Progenitor cell of endocrine pancreas (in vitro differentiated cells): ENCODE results near the gene BCL2. TPM values are rescaled to one million over a fixed set of nuclear protein-coding genes. Genes with fewer than 3 reads are reported as not detected.

Experiments
- DNase-seq: peaks from one replicate; pipeline ENCODE4 v3.0.0; 2021; ENCODE audit warnings: low spot score; ENCODE audit not compliant: unreplicated experiment
- H3K27ac Mint-ChIP-seq: 2 replicates; pipeline ENCODE4 v1.8.0; 2021; ENCODE audit warnings: mild to moderate bottlenecking, moderate library complexity, mixed read lengths
- H3K27me3 Mint-ChIP-seq: 2 replicates; pipeline ENCODE4 v1.8.0; 2021; ENCODE audit warnings: mixed read lengths
- H3K36me3 Mint-ChIP-seq: 2 replicates; pipeline ENCODE4 v1.8.0; 2022; ENCODE audit warnings: mixed read lengths; ENCODE audit not compliant: insufficient read depth
- H3K4me1 Mint-ChIP-seq: 2 replicates; pipeline ENCODE4 v1.8.0; 2021; ENCODE audit warnings: low read depth, mixed read lengths
- H3K4me3 Mint-ChIP-seq: 2 replicates; pipeline ENCODE4 v1.8.0; 2021; ENCODE audit warnings: low read depth, mild to moderate bottlenecking, moderate library complexity, mixed read lengths
- H3K9me3 Mint-ChIP-seq: 2 replicates; pipeline ENCODE4 v1.8.0; 2021; ENCODE audit warnings: low read depth, mixed read lengths
- CTCF ChIP-seq: fragments of 200-600 bp; sonication (generic); IDR thresholded peaks from one replicate; pipeline ENCODE4 v1.5.0; 2021; ENCODE audit warnings: antibody characterized with exemption, mild to moderate bottlenecking; ENCODE audit not compliant: unreplicated experiment
- total RNA-seq: library from RNA; stranded (reverse); gene quantifications from 2 replicates; pipeline ENCODE4 v1.2.1, GENCODE V29; 2021

Gene BCL2
- total RNA-seq, 1 donor from 2014 or later = 3.8 TPM

- H3K9me3 Mint-ChIP-seq = no peaks in the 10 kb centered on the region
- H3K4me3 Mint-ChIP-seq = no peak overlapping the region
- peaks cover 8% of the 10 kb centered on the region for H3K4me1 Mint-ChIP-seq
- no peak for DNase-seq
- H3K36me3 Mint-ChIP-seq = peaks cover 1% of the 10 kb centered on the region
- no peak overlapping the region for H3K27ac Mint-ChIP-seq
- peaks cover 29% of the 10 kb centered on the region for H3K27me3 Mint-ChIP-seq
- TF ChIP-seq CTCF = no peak
Measured at GRCh38 chr18:63159590-63159989, 160.0 kb downstream of the BCL2 start.

- Mint-ChIP-seq H3K27ac (no peak overlapping the region), H3K9me3 (no peaks in the 10 kb centered on the region), H3K36me3 (peaks cover 1% of the 10 kb centered on the region), H3K4me3 (no peak overlapping the region), H3K27me3 (peaks cover 36% of the 10 kb centered on the region), H3K4me1 (peaks cover 8% of the 10 kb centered on the region)
- no peak for DNase-seq
- no peak for TF ChIP-seq CTCF
Measured at GRCh38 chr18:63158676-63159291, 160.8 kb downstream of the BCL2 start.

- DNase-seq = no peak
- no peak overlapping the region for H3K4me3 Mint-ChIP-seq
- peaks cover 40% of the 10 kb centered on the region for H3K27me3 Mint-ChIP-seq
- peaks cover 1% of the 10 kb centered on the region for H3K36me3 Mint-ChIP-seq
- H3K9me3 Mint-ChIP-seq = no peaks in the 10 kb centered on the region
- no peak overlapping the region for H3K27ac Mint-ChIP-seq
- peaks cover 8% of the 10 kb centered on the region for H3K4me1 Mint-ChIP-seq
- TF ChIP-seq CTCF = no peak
Measured at GRCh38 chr18:63158012-63158631, 161.4 kb downstream of the BCL2 start.

- DNase-seq = no peak
- Mint-ChIP-seq H3K4me3 (no peak overlapping the region), H3K27me3 (peaks cover 43% of the 10 kb centered on the region), H3K27ac (no peak overlapping the region), H3K36me3 (no peaks in the 10 kb centered on the region), H3K9me3 (no peaks in the 10 kb centered on the region), H3K4me1 (peaks cover 8% of the 10 kb centered on the region)
- no peak for TF ChIP-seq CTCF
Measured at GRCh38 chr18:63157293-63158011, 162.1 kb downstream of the BCL2 start.

GRCh38 chr18:63155910-63156773 is 163.4 kb downstream of the BCL2 start:
- Mint-ChIP-seq H3K27me3 (peaks cover 43% of the 10 kb centered on the region), H3K27ac (no peak overlapping the region), H3K4me1 (peaks cover 4% of the 10 kb centered on the region), H3K9me3 (no peaks in the 10 kb centered on the region), H3K36me3 (no peaks in the 10 kb centered on the region), H3K4me3 (no peak overlapping the region)
- DNase-seq = no peak
- no peak for TF ChIP-seq CTCF
